Measurements from ENCODE around the gene LDLRAD4. TPM values are rescaled to one million over a fixed set of nuclear protein-coding genes. Genes with fewer than 3 reads are reported as not detected.

The LDLRAD4 gene
- total RNA-seq, 1 donor from 2014 or later = 28.2 TPM

- DNase-seq = no peak
Observed at GRCh38 chr18:13265911-13266217, 47.3 kb downstream of the LDLRAD4 start.

GRCh38 chr18:13266218-13267100 lies 47.9 kb downstream of the LDLRAD4 start:
- no peak for DNase-seq

GRCh38 chr18:13267431-13267873 lies 48.9 kb downstream of the LDLRAD4 start:
- DNase-seq = no peak

GRCh38 chr18:13268158-13269012 lies 49.8 kb downstream of the LDLRAD4 start:
- DNase-seq = peak; percentile 81

- no peak for DNase-seq
Observed at GRCh38 chr18:13269013-13269280, 50.4 kb downstream of the LDLRAD4 start.

- no peak for DNase-seq
Observed at GRCh38 chr18:13269521-13270011, 51.0 kb downstream of the LDLRAD4 start.

GRCh38 chr18:13270279-13270855 lies 51.8 kb downstream of the LDLRAD4 start:
- DNase-seq = no peak

GRCh38 chr18:13271302-13271911 lies 52.8 kb downstream of the LDLRAD4 start:
- no peak for DNase-seq

- DNase-seq = no peak
Observed at GRCh38 chr18:13272416-13272815, 53.9 kb downstream of the LDLRAD4 start.

GRCh38 chr18:13273800-13274199 lies 55.2 kb downstream of the LDLRAD4 start:
- no peak for DNase-seq

GRCh38 chr18:13275075-13275474 lies 56.5 kb downstream of the LDLRAD4 start:
- no peak for DNase-seq

- DNase-seq = no peak
Observed at GRCh38 chr18:13276530-13277520, 58.3 kb downstream of the LDLRAD4 start.

- DNase-seq = no peak
Observed at GRCh38 chr18:13278062-13278630, 59.6 kb downstream of the LDLRAD4 start.

- DNase-seq = no peak
Observed at GRCh38 chr18:13279181-13280069, 60.9 kb downstream of the LDLRAD4 start.

GRCh38 chr18:13280070-13280795 lies 61.7 kb downstream of the LDLRAD4 start:
- no peak for DNase-seq

GRCh38 chr18:13281406-13281805 lies 62.8 kb downstream of the LDLRAD4 start:
- DNase-seq = no peak

GRCh38 chr18:13283746-13284145 lies 65.2 kb downstream of the LDLRAD4 start:
- no peak for DNase-seq

- DNase-seq = no peak
Observed at GRCh38 chr18:13284330-13285027, 65.9 kb downstream of the LDLRAD4 start.

GRCh38 chr18:13285874-13286273 lies 67.3 kb downstream of the LDLRAD4 start:
- DNase-seq = no peak

All from skin of body (tissue), 2 donors.